Measurements from ENCODE around the gene PPP1R12A.

PPP1R12A gene

DNA sequence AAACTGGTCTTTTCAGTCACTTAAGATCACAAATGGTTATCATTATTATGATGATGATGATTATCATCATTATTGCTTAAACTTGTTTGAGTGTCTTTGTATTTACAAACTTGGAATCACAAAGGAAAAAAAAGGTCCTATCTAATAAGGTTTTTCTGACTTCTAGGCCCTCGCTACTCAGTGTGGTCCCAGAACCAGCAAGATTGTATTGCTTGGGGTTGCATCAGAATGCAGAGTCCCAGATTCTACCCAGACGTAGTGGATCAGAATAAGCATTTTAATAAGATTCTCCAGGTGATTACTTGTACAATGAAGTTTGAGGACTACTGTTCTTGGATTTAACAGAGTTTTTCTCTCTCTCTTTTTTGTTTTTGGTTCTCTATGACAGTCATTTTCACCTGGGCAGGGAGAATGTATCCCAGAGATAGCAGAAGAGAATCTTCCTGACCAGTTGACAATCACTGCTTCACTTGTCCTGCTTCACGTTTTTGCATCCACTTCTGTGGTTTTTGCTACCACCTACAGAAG, 29.3 kb upstream of the PPP1R12A start:
- TF ChIP-seq, protein P1, sequence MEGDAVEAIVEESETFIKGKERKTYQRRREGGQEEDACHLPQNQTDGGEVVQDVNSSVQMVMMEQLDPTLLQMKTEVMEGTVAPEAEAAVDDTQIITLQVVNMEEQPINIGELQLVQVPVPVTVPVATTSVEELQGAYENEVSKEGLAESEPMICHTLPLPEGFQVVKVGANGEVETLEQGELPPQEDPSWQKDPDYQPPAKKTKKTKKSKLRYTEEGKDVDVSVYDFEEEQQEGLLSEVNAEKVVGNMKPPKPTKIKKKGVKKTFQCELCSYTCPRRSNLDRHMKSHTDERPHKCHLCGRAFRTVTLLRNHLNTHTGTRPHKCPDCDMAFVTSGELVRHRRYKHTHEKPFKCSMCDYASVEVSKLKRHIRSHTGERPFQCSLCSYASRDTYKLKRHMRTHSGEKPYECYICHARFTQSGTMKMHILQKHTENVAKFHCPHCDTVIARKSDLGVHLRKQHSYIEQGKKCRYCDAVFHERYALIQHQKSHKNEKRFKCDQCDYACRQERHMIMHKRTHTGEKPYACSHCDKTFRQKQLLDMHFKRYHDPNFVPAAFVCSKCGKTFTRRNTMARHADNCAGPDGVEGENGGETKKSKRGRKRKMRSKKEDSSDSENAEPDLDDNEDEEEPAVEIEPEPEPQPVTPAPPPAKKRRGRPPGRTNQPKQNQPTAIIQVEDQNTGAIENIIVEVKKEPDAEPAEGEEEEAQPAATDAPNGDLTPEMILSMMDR (IDR thresholded peaks at IDR 0.05), result no peak

DNA sequence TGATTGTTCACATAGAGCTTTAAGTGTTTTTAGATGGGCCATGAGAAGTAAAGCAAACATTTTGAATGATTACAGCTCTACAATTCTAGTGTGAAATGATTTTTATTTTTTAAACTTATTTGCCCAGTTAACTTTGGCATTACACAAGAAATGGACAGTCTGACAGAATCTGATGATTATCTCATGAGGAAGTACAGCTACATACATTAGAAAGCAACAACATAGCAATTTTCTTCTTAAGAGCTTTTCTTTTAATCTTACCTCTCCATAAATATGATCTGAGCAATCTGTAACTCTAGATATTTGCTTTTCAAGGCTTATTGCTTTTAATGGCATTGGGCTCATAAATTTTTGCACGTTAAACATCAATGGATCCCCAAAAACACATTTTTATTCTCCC, 26.5 kb upstream of the PPP1R12A start:
- TF ChIP-seq, protein P1 (IDR thresholded peaks at IDR 0.05), result no peak

DNA sequence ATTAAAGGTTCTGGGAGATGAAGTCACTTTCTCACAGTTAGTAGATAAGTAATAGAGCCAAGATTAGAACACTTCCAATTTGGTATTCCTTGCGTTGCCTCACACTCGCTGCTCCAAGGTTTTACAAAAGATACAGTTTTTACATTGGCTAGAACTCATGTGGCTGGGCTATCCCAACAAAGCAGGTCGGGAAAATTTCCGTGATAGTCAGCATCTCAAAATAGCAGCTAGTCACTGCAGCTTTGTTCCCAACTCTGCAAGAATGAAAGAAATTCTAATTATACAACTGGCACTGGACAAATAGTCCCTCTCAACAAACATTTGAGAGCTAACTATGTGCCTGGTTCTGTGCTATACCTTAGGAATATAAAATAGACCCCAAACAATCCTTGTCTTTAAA, 24.6 kb upstream of the PPP1R12A start:
- TF ChIP-seq, protein P1 (IDR thresholded peaks at IDR 0.05), result no peak

DNA sequence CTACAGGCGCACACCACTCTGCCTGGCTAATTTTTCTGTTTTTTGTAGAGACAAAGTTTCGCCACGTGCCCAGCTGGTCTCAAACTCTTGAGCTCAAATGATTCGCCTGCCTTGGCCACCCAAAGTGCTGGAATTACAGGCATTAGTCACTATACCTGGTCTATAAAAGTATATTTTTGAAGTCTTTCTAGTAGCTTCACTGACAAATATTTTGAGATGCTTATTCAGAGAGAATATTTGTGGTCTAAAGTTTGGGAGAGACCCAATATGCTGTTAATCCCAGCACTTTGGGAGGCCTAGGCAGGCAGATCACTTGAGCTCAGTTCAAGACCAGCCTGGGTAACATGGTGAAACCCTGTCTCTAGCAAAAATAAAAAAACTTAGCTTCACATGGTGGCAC, 22.0 kb upstream of the PPP1R12A start:
- TF ChIP-seq, protein P1 (IDR thresholded peaks at IDR 0.05), result no peak

DNA sequence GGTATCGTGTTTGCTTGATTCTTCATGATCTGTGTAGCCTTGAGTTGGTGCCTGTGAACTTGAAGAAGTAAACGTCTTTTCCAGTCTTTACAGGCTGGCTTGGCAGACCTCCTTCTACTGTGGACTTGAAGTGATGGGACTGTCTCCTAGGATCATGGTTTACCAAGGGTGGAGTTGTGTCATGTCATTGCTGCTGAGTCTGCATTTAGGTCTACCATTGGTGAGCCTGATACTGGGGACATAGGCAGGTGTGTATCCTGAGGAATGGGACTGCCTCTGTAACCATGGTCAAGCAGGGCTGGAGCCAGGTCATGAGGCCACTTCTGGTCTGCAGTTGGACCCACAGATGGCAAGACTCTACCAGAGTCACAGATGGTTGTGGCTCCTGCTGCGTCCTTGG, 20.7 kb upstream of the PPP1R12A start:
- TF ChIP-seq, protein P1 (IDR thresholded peaks at IDR 0.05), result no peak

DNA sequence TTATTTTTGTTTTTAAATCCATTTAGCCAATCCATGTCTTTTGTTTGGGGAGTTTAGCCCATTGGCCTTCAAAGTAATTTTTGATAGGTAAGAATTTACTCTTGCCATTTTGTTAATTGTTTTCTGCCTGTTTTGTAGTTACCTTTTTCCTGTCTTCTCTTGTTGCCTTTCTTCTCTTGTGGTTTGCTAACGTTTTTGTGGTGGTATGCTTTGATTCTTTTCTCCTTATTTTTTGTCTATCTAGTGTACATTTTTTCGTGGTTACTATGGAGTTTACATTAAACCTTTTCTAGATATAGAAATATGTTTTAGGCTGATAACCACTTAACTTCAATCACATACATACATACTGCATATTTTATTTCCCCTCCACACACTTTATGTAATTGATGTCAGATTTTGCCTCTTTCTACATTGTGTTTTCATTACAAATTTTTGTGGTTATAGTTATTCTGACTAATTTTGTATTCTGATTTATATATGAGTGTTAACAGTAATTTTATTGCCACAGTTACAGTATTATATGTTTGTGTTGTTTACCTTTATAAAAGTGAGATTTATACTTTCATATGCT, 19.2 kb upstream of the PPP1R12A start:
- TF ChIP-seq, protein P1 (IDR thresholded peaks at IDR 0.05), result no peak

DNA sequence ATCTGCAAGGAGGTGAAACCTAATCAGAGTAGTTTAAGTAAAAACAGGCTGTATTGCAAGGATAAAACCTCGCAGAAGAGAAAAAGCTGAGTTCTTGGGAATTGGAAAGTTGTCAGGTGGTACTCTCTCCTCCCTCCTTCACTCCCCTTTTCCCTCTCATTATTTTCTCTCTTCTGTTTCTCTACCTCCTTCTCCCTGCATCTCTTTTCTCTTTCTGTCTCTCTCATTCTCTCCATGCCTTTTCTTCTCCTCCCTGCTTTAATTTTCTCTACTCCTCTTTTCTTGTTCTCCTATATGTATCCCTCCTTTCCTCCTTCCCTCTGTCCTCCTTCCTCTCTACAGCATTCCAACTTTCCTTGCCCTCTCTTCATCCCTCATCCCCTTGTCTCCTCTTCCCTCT, 14.2 kb upstream of the PPP1R12A start:
- TF ChIP-seq, protein P1 (IDR thresholded peaks at IDR 0.05), result no peak

DNA sequence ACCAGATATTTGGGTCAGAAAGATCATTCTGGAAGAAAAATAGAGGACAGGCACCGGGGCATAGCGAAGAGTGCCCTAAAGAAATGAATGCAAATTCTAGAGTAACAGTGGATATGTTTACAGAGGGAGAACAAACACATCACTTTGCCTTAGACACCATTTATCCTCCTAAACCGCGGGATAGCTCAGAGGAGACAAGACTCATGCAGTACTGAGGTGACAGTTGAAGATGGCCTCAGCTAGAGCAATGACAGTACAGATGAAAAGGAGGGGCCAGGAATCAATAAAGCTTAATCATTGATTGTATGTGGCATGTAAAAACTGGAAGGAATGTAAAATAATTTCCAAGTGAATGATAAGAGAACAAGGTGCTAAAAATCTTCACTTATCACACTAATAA, 10.5 kb upstream of the PPP1R12A start:
- TF ChIP-seq, protein P1 (IDR thresholded peaks at IDR 0.05), result no peak
